Measurements from ENCODE around the gene C1orf56. TPM values are rescaled to one million over a fixed set of nuclear protein-coding genes. Genes with fewer than 3 reads are reported as not detected.

The C1orf56 gene
- total and polyA plus RNA-seq, 2 of the 13 experiments (the other 11 are each of a cell fraction or from before 2014, with no cell fraction given), result 1.5 to 3.2 TPM

- TF ChIP-seq PRDM4 (CRISPR knock-in tag; IDR thresholded peaks at IDR 0.05; ENCODE audit: borderline replicate concordance), result no peak
- TF ChIP-seq YEATS2 (CRISPR knock-in tag; IDR thresholded peaks at IDR 0.05; ENCODE audit: borderline replicate concordance), result peak; percentile 44; the same call in 1 of the 2 replicates
- peak; percentile 83 for TF ChIP-seq KAT8 (CRISPR knock-in tag; IDR thresholded peaks at IDR 0.05)
- no peak for TF ChIP-seq ZSCAN12 (CRISPR knock-in tag; IDR thresholded peaks at IDR 0.05)
- TF ChIP-seq CBX1 (IDR thresholded peaks at IDR 0.05; ENCODE audit: low read depth), result peak; percentile 72
- TF ChIP-seq ZBTB2 (CRISPR knock-in tag; IDR thresholded peaks at IDR 0.05; ENCODE audit: low read depth), result peak; percentile 62; the same call in 1 of the 2 replicates
- no peak for TF ChIP-seq ZMAT3 (CRISPR knock-in tag; conservative IDR thresholded peaks at IDR 0.05)
- TF ChIP-seq PRPF4 (IDR thresholded peaks at IDR 0.05; ENCODE audit: low read depth, low read length, poor library complexity, severe bottlenecking), result no peak
- TF ChIP-seq E2F2 (CRISPR knock-in tag; IDR thresholded peaks at IDR 0.05; ENCODE audit: borderline replicate concordance), result no peak
- TF ChIP-seq SMAD3 (CRISPR knock-in tag; IDR thresholded peaks at IDR 0.05), result peak; percentile 51; the same call in 1 of the 2 replicates
- TF ChIP-seq FOXA3 (CRISPR knock-in tag; IDR thresholded peaks at IDR 0.05), result peak; percentile 51
- TF ChIP-seq SPEN (CRISPR knock-in tag; IDR thresholded peaks at IDR 0.05; ENCODE audit: low read depth), result peak; percentile 71
- peak; percentile 45; the same call in 1 of the 2 replicates for TF ChIP-seq DRAP1 (CRISPR knock-in tag; IDR thresholded peaks at IDR 0.05)
- 0 out of 2 replicates have a peak, but pooled peaks have one; percentile 79 for TF ChIP-seq MXD4 (CRISPR knock-in tag; IDR thresholded peaks at IDR 0.05)
- TF ChIP-seq ZFP1 (CRISPR knock-in tag; IDR thresholded peaks at IDR 0.05), result peak; percentile 72; the same call in 1 of the 2 replicates
- TF ChIP-seq JARID2 (CRISPR knock-in tag; IDR thresholded peaks at IDR 0.05; ENCODE audit: insufficient replicate concordance), result no peak
- 0 out of 2 replicates have a peak, but pooled peaks have one; percentile 70 for TF ChIP-seq ZNF619 (CRISPR knock-in tag; IDR thresholded peaks at IDR 0.05)
- TF ChIP-seq ZFP37 (CRISPR knock-in tag; IDR thresholded peaks at IDR 0.05; ENCODE audit: borderline replicate concordance), result 0 out of 2 replicates have a peak, but pooled peaks have one; percentile 19
- TF ChIP-seq DMTF1 (CRISPR knock-in tag; IDR thresholded peaks at IDR 0.05), result no peak
Measured at GRCh38 chr1:151059109-151060006, 11.8 kb downstream of the C1orf56 start, which contains the start of gene CDC42SE1 (continued).
